Type B pancreatic cell (in vitro differentiated cells): Measurements from ENCODE around the gene KCNN3. TPM values are rescaled to one million over a fixed set of nuclear protein-coding genes. Genes with fewer than 3 reads are reported as not detected.

Experiments used
- DNase-seq: peaks from one replicate; pipeline ENCODE4 v3.0.0; 2021; ENCODE audit warnings: mixed read lengths; ENCODE audit not compliant: unreplicated experiment; ENCODE audit errors: extremely low spot score
- H3K27ac Mint-ChIP-seq: 2 replicates; pipeline ENCODE4 v1.8.0; 2021; ENCODE audit warnings: mild to moderate bottlenecking, mixed read lengths
- H3K27me3 Mint-ChIP-seq: 2 replicates; pipeline ENCODE4 v1.8.0; 2021; ENCODE audit warnings: mixed read lengths
- H3K36me3 Mint-ChIP-seq: 2 replicates; pipeline ENCODE4 v1.8.0; 2021; ENCODE audit warnings: mixed read lengths
- H3K4me1 Mint-ChIP-seq: one replicate; pipeline ENCODE4 v1.8.0; 2021; ENCODE audit warnings: mixed read lengths; ENCODE audit not compliant: unreplicated experiment
- H3K4me3 Mint-ChIP-seq: 2 replicates; pipeline ENCODE4 v1.8.0; 2021; ENCODE audit warnings: mild to moderate bottlenecking, mixed read lengths
- H3K9me3 Mint-ChIP-seq: 2 replicates; pipeline ENCODE4 v1.8.0; 2021; ENCODE audit warnings: mixed read lengths
- CTCF ChIP-seq: fragments of 200-600 bp; sonication (generic); conservative IDR thresholded peaks from 2 replicates; pipeline ENCODE4 v1.5.0; 2021; ENCODE audit warnings: antibody characterized with exemption, mild to moderate bottlenecking
- total RNA-seq: library from RNA; stranded (reverse); gene quantifications from 2 replicates; pipeline ENCODE4 v1.2.1, GENCODE V29; 2021; ENCODE audit warnings: low replicate concordance

The KCNN3 gene
- total RNA-seq, 1 donor from 2014 or later = 3.8 TPM

GRCh38 chr1:154822717-154823116 is 47.4 kb downstream of the KCNN3 start:
- no peak for TF ChIP-seq CTCF
- DNase-seq = no peak
- Mint-ChIP-seq H3K27ac (no peak overlapping the region), H3K27me3 (peaks cover 4% of the 10 kb centered on the region), H3K4me3 (no peak overlapping the region), H3K4me1 (peaks cover 20% of the 10 kb centered on the region), H3K9me3 (no peaks in the 10 kb centered on the region), H3K36me3 (no peaks in the 10 kb centered on the region)

DNA sequence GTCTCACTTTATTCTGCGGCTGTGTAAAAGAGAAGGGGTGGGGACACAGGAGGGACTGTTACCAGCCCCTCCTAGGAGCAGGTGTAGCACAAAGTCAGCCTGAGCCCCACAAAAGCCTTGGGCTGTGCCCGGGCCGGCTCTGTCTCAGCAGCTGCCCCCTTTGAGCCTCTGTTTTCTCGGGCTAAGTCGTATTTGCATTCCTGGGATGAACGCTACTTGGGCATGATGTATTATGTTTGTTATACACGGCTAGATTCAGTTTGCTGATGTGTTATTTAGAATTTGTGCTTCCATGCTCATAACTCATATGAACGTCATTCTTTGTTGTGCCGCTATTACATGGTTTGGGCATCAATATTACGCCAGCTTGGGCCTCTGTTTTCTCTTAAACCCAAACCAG is 47.8 kb downstream of the KCNN3 start:
- no peak for DNase-seq
- Mint-ChIP-seq H3K36me3 (no peaks in the 10 kb centered on the region), H3K4me1 (peaks cover 23% of the 10 kb centered on the region), H3K27me3 (peaks cover 5% of the 10 kb centered on the region), H3K4me3 (no peak overlapping the region), H3K9me3 (no peaks in the 10 kb centered on the region), H3K27ac (no peak overlapping the region)
- no peak for TF ChIP-seq CTCF

- Mint-ChIP-seq H3K4me3 (no peak overlapping the region), H3K4me1 (peaks cover 25% of the 10 kb centered on the region)
- no peak for DNase-seq
Measured at GRCh38 chr1:154821083-154821482, 49.0 kb downstream of the KCNN3 start.

GRCh38 chr1:154820646-154821045 is 49.4 kb downstream of the KCNN3 start:
- Mint-ChIP-seq H3K27ac (no peak overlapping the region), H3K27me3 (peaks cover 6% of the 10 kb centered on the region), H3K4me1 (peaks cover 28% of the 10 kb centered on the region), H3K4me3 (no peak overlapping the region), H3K36me3 (no peaks in the 10 kb centered on the region), H3K9me3 (no peaks in the 10 kb centered on the region)
- TF ChIP-seq CTCF = no peak
- DNase-seq = no peak

More at GRCh38 chr1:154821083-154821482, 49.0 kb downstream of the KCNN3 start:
- H3K27ac Mint-ChIP-seq = no peak overlapping the region
- H3K36me3 Mint-ChIP-seq = no peaks in the 10 kb centered on the region
- H3K27me3 Mint-ChIP-seq = peaks cover 6% of the 10 kb centered on the region
- TF ChIP-seq CTCF = no peak
- H3K9me3 Mint-ChIP-seq = no peaks in the 10 kb centered on the region

DNA sequence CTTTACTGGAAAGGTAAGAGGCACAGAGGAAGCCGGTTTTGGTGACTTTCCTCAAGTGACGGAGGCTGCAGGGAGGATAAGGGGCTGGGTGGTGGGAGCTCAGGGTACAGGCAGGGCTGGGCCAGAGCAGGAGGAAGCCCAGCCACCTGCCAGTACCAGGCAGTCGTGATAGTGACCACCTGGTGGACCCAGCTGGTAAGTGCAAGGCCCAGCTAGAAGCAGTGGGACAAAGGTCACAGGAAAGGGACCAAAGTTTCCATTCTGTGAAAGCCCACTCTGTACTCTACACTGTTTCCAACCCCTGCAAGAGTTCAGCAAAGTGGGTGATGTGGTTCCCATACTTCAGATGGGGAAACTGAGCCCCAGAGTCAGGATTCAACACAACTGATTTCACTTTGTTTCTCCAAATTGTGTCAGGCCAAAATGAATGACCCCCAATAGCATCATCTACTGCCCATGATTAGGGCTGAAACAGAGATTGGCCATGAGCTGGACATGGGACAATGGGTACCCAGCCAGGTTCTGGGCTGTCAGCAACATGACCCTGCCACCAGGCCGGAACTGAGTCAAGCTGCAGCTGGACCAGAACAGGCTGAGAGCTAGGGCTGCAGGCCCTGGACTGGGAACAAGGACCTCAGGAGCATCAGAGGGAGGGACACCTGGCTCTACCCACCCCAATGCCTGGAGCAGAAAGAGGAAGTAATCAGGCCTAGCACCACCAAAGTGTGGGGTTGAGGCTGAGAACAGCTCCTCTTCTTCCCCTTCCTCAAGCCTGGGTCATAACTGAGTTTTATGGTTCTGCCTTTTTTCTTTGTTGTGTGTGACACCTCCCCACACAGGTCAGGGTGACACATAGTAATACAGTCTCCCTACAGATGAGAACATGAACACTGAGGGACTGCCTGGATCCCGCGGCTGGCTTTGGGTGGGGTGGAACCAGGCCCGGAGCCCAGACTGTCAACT is 50.2 kb downstream of the KCNN3 start:
- Mint-ChIP-seq H3K9me3 (no peaks in the 10 kb centered on the region), H3K4me3 (no peak overlapping the region), H3K36me3 (no peaks in the 10 kb centered on the region), H3K27me3 (peaks cover 6% of the 10 kb centered on the region), H3K4me1 (peaks cover 28% of the 10 kb centered on the region), H3K27ac (no peak overlapping the region)
- no peak for DNase-seq
- peak; percentile 68 for TF ChIP-seq CTCF
